Measurements from ENCODE around the gene PLPP1. TPM values are rescaled to one million over a fixed set of nuclear protein-coding genes. Genes with fewer than 3 reads are reported as not detected.
A peak's percentile ranks its signal among the peaks of the same experiment; 100 is the strongest.

PLPP1 gene
- total and polyA plus RNA-seq, 5 donors from 2014 or later = 5.7 to 10.1 (median 8.1) TPM

DNA sequence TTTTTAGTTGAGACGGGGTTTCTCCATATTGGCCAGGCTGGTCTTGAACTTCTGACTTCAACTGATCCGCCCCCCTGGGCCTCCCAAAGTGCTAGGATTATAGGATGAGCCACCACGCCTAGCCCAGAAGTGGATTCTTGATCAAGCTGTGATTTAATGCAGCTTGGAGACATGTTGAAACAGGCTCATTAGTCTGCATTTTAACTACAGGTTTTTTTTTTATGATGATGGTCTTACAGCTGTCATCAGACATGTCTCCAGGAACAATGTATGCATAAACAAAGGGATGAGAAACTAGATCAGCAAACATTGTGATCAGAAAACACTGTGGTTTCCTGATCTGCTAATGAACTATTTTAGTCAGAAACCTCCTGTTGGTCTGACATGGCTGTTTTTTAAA lies 30.0 kb upstream of the PLPP1 start:
- Histone ChIP-seq H3K27ac (ENCODE audit: insufficient read depth, low read length, poor library complexity, severe bottlenecking) (no peak overlapping the region), H3K4me3 (ENCODE audit: low read depth, low read length) (no peak overlapping the region), H3K4me1 (ENCODE audit: control insufficient read depth, insufficient read depth, low read length, poor library complexity, severe bottlenecking) (no peaks in the 10 kb centered on the region), H3K27me3 (ENCODE audit: control insufficient read depth, insufficient read depth, low read length) (no peaks in the 10 kb centered on the region), H3K9me3 (ENCODE audit: control insufficient read depth in 2 of 2, low read length in 2 of 2) (no peaks in the 10 kb centered on the region), H3K36me3 (ENCODE audit: control insufficient read depth, insufficient read depth, low read length) (no peaks in the 10 kb centered on the region)
- Mint-ChIP-seq H3K36me3 (no peaks in the 10 kb centered on the region), H3K4me3 (no peak overlapping the region), H3K4me1 (no peaks in the 10 kb centered on the region), H3K9me3 (no peaks in the 10 kb centered on the region), H3K27ac (no peak overlapping the region), H3K27me3 (no peaks in the 10 kb centered on the region)
- no peak for ATAC-seq (ENCODE audit: low read depth in 2 of 2)
- DNase-seq = peak in 1 of 3 donors; percentile 17

- Histone ChIP-seq H3K27me3 (ENCODE audit: control insufficient read depth, insufficient read depth, low read length) (peaks cover 3% of the 10 kb centered on the region), H3K36me3 (ENCODE audit: control insufficient read depth, insufficient read depth, low read length) (no peaks in the 10 kb centered on the region), H3K9me3 (ENCODE audit: control insufficient read depth in 2 of 2, low read length in 2 of 2) (no peaks in the 10 kb centered on the region), H3K4me1 (ENCODE audit: control insufficient read depth, insufficient read depth, low read length, poor library complexity, severe bottlenecking) (no peaks in the 10 kb centered on the region), H3K4me3 (ENCODE audit: low read depth, low read length) (no peak overlapping the region), H3K27ac (ENCODE audit: insufficient read depth, low read length, poor library complexity, severe bottlenecking) (no peak overlapping the region)
- no peaks in the 10 kb centered on the region for H3K9me3 Mint-ChIP-seq
- H3K27ac Mint-ChIP-seq = no peak overlapping the region
- H3K27me3 Mint-ChIP-seq = peaks cover 4% of the 10 kb centered on the region
- ATAC-seq (ENCODE audit: low read depth in 2 of 2) (no peak), DNase-seq (no peak)
- H3K36me3 Mint-ChIP-seq = no peaks in the 10 kb centered on the region
- H3K4me1 Mint-ChIP-seq = no peaks in the 10 kb centered on the region
- no peak overlapping the region for H3K4me3 Mint-ChIP-seq
Measured at GRCh38 chr5:55558484-55558883, 23.7 kb upstream of the PLPP1 start.

GRCh38 chr5:55557123-55557522 lies 22.4 kb upstream of the PLPP1 start:
- H3K9me3 Mint-ChIP-seq = no peaks in the 10 kb centered on the region
- Histone ChIP-seq H3K4me3 (ENCODE audit: low read depth, low read length) (no peak overlapping the region), H3K27me3 (ENCODE audit: control insufficient read depth, insufficient read depth, low read length) (peaks cover 3% of the 10 kb centered on the region), H3K27ac (ENCODE audit: insufficient read depth, low read length, poor library complexity, severe bottlenecking) (no peak overlapping the region), H3K36me3 (ENCODE audit: control insufficient read depth, insufficient read depth, low read length) (no peaks in the 10 kb centered on the region), H3K4me1 (ENCODE audit: control insufficient read depth, insufficient read depth, low read length, poor library complexity, severe bottlenecking) (no peaks in the 10 kb centered on the region), H3K9me3 (ENCODE audit: control insufficient read depth in 2 of 2, low read length in 2 of 2) (no peaks in the 10 kb centered on the region)
- no peaks in the 10 kb centered on the region for H3K36me3 Mint-ChIP-seq
- H3K4me1 Mint-ChIP-seq = no peaks in the 10 kb centered on the region
- H3K4me3 Mint-ChIP-seq = no peak overlapping the region
- no peak overlapping the region for H3K27ac Mint-ChIP-seq
- peaks cover 4% of the 10 kb centered on the region for H3K27me3 Mint-ChIP-seq
- DNase-seq (no peak), ATAC-seq (ENCODE audit: low read depth in 2 of 2) (no peak)

DNA sequence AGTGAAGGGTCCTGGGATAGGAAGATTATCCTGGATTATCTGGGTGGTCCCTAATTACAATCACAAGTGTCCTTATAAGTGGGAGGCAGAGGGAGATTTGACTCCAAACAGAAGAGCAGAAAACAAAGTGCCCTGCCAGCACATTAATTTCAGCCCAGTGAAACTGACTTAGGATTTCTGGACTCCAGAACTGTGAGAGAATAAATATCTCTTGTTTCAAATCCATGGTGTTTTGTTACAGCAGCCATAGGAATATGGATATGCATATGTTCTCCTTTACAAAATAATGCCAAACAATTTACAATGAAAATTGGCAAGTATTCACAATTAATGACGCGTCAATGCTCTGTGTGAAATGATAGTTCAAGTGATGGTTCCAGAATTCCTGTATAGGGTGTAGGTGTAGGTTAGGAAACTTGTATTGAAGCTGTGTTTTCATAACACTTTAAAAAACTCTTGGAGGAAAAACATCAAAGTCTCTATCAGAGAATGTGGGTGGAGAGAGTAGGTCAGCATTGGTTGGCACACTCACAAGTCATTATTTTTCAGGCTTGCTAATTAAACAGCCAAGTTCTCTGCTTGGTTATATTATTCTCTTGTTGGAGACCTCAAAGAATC lies 19.9 kb upstream of the PLPP1 start:
- peaks cover 8% of the 10 kb centered on the region for H3K27me3 Mint-ChIP-seq
- DNase-seq = no peak
- no peak for ATAC-seq (ENCODE audit: low read depth in 2 of 2)

DNA sequence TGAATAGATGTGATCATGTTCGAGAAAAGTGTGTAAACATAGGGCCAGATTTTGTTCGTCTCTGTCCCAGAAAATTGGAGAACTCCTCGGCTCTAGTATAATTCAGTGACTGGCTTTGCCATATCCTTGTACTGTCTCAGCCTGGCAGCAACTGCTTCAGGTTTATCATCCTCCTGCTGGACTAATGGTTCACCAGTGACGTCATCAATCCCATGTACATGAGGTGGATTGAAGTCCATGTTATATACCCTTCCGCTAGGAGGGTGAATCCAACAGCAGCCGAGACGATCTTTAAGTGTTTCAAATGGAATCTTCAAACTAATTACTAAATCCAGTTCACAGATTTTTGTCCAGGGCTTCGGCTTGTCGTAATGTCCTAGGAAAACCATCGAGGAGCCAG lies 17.1 kb upstream of the PLPP1 start:
- H3K9me3 Mint-ChIP-seq = peaks cover 0 to 2% (median 0%) of the 10 kb centered on the region in 7 donors

More for the DNA sequence above, 19.9 kb upstream of the PLPP1 start:
- Histone ChIP-seq H3K4me3 (ENCODE audit: low read depth, low read length) (no peak overlapping the region), H3K9me3 (ENCODE audit: control insufficient read depth in 2 of 2, low read length in 2 of 2) (no peaks in the 10 kb centered on the region), H3K27me3 (ENCODE audit: control insufficient read depth, insufficient read depth, low read length) (peaks cover 3% of the 10 kb centered on the region), H3K4me1 (ENCODE audit: control insufficient read depth, insufficient read depth, low read length, poor library complexity, severe bottlenecking) (no peaks in the 10 kb centered on the region), H3K36me3 (ENCODE audit: control insufficient read depth, insufficient read depth, low read length) (no peaks in the 10 kb centered on the region), H3K27ac (ENCODE audit: insufficient read depth, low read length, poor library complexity, severe bottlenecking) (no peak overlapping the region)
- Mint-ChIP-seq H3K4me3 (no peak overlapping the region), H3K27ac (no peak overlapping the region), H3K36me3 (no peaks in the 10 kb centered on the region), H3K9me3 (no peaks in the 10 kb centered on the region), H3K4me1 (no peaks in the 10 kb centered on the region)

DNA sequence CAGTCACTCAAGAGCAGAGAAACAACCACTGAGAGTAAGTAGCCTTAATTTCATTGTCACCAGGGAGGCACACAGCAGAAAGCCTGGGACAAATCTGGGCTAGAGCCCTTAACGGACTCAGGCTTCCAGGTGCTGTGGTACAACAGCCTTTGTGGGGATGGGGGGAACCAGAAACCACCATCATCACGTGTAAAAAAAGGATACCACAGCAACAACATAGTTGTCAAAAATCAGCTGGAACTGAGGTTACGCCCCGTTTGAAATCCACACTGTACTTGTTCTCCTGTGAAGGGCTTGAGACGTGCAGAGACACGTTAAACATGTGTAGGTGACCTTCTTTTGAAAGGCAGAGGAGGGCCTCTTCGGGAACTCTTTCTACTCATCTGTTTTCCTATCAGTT lies 16.6 kb upstream of the PLPP1 start:
- Histone ChIP-seq H3K4me1 (ENCODE audit: control insufficient read depth, insufficient read depth, low read length, poor library complexity, severe bottlenecking) (no peaks in the 10 kb centered on the region), H3K9me3 (ENCODE audit: control insufficient read depth in 2 of 2, low read length in 2 of 2) (no peaks in the 10 kb centered on the region), H3K36me3 (ENCODE audit: control insufficient read depth, insufficient read depth, low read length) (no peaks in the 10 kb centered on the region), H3K27ac (ENCODE audit: insufficient read depth, low read length, poor library complexity, severe bottlenecking) (no peak overlapping the region), H3K27me3 (ENCODE audit: control insufficient read depth, insufficient read depth, low read length) (peaks cover 7% of the 10 kb centered on the region), H3K4me3 (ENCODE audit: low read depth, low read length) (no peak overlapping the region)
- DNase-seq (no peak), ATAC-seq (ENCODE audit: low read depth in 2 of 2) (no peak)
- no peak overlapping the region for H3K4me3 Mint-ChIP-seq
- no peaks in the 10 kb centered on the region for H3K4me1 Mint-ChIP-seq
- H3K36me3 Mint-ChIP-seq = no peaks in the 10 kb centered on the region
- H3K9me3 Mint-ChIP-seq = peaks cover 0 to 2% (median 0%) of the 10 kb centered on the region in 7 donors
- peaks cover 33% of the 10 kb centered on the region for H3K27me3 Mint-ChIP-seq
- no peak overlapping the region for H3K27ac Mint-ChIP-seq

More for the DNA sequence above, 17.1 kb upstream of the PLPP1 start:
- H3K36me3 Mint-ChIP-seq = no peaks in the 10 kb centered on the region
- DNase-seq (no peak), ATAC-seq (ENCODE audit: low read depth in 2 of 2) (no peak)
- Histone ChIP-seq H3K27ac (ENCODE audit: insufficient read depth, low read length, poor library complexity, severe bottlenecking) (no peak overlapping the region), H3K4me1 (ENCODE audit: control insufficient read depth, insufficient read depth, low read length, poor library complexity, severe bottlenecking) (no peaks in the 10 kb centered on the region), H3K9me3 (ENCODE audit: control insufficient read depth in 2 of 2, low read length in 2 of 2) (no peaks in the 10 kb centered on the region), H3K4me3 (ENCODE audit: low read depth, low read length) (no peak overlapping the region), H3K36me3 (ENCODE audit: control insufficient read depth, insufficient read depth, low read length) (no peaks in the 10 kb centered on the region), H3K27me3 (ENCODE audit: control insufficient read depth, insufficient read depth, low read length) (peaks cover 7% of the 10 kb centered on the region)
- no peaks in the 10 kb centered on the region for H3K4me1 Mint-ChIP-seq
- no peak overlapping the region for H3K4me3 Mint-ChIP-seq
- H3K27ac Mint-ChIP-seq = no peak overlapping the region
- H3K27me3 Mint-ChIP-seq = peaks cover 31% of the 10 kb centered on the region

DNA sequence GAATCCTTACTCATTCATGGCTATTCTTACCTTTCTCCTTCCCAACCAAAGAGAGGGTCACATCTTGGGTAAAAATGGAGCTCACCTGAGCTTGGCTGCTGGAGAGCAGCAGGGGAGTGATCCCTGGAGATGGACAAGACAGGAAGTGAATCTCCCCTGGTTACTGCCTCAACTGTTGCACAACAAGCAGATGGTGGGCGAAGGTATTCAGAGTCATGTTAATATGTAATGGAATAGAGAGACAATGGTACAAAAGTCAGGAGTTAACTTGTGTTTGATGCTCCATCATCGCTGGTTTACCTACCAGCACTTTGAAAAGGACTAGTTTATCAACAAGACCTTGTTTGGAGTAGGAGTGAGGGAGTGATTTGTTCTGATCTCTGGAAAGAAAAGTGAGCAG lies 13.0 kb upstream of the PLPP1 start:
- peaks cover 7% of the 10 kb centered on the region for H3K27me3 ChIP-seq (ENCODE audit: control insufficient read depth, insufficient read depth, low read length)
- no peaks in the 10 kb centered on the region for H3K36me3 ChIP-seq (ENCODE audit: control insufficient read depth, insufficient read depth, low read length)
- Mint-ChIP-seq H3K9me3 (peaks cover 0 to 2% (median 0%) of the 10 kb centered on the region in 7 donors), H3K4me3 (no peak overlapping the region), H3K4me1 (peaks cover 0 to 2% (median 0%) of the 10 kb centered on the region in 4 donors), H3K27ac (no peak overlapping the region), H3K27me3 (peaks cover 29% of the 10 kb centered on the region), H3K36me3 (no peaks in the 10 kb centered on the region)
- no peaks in the 10 kb centered on the region for H3K9me3 ChIP-seq (ENCODE audit: control insufficient read depth in 2 of 2, low read length in 2 of 2)
- no peaks in the 10 kb centered on the region for H3K4me1 ChIP-seq (ENCODE audit: control insufficient read depth, insufficient read depth, low read length, poor library complexity, severe bottlenecking)
- no peak overlapping the region for H3K27ac ChIP-seq (ENCODE audit: insufficient read depth, low read length, poor library complexity, severe bottlenecking)
- DNase-seq = no peak
- H3K4me3 ChIP-seq (ENCODE audit: low read depth, low read length) = no peak overlapping the region
- no peak for ATAC-seq (ENCODE audit: low read depth in 2 of 2)

GRCh38 chr5:55546947-55547346 lies 12.2 kb upstream of the PLPP1 start:
- H3K27ac Mint-ChIP-seq = no peak overlapping the region

More at GRCh38 chr5:55546947-55547346, 12.2 kb upstream of the PLPP1 start:
- Mint-ChIP-seq H3K36me3 (no peaks in the 10 kb centered on the region), H3K27me3 (peaks cover 29% of the 10 kb centered on the region), H3K9me3 (peaks cover 0 to 2% (median 0%) of the 10 kb centered on the region in 7 donors), H3K4me1 (peaks cover 0 to 2% (median under 1%) of the 10 kb centered on the region in 4 donors), H3K4me3 (no peak overlapping the region)
- H3K27me3 ChIP-seq (ENCODE audit: control insufficient read depth, insufficient read depth, low read length) = peaks cover 7% of the 10 kb centered on the region
- H3K4me3 ChIP-seq (ENCODE audit: low read depth, low read length) = no peak overlapping the region
- H3K27ac ChIP-seq (ENCODE audit: insufficient read depth, low read length, poor library complexity, severe bottlenecking) = no peak overlapping the region
- DNase-seq = no peak
- no peaks in the 10 kb centered on the region for H3K36me3 ChIP-seq (ENCODE audit: control insufficient read depth, insufficient read depth, low read length)
- no peak for ATAC-seq (ENCODE audit: low read depth in 2 of 2)
- H3K9me3 ChIP-seq (ENCODE audit: control insufficient read depth in 2 of 2, low read length in 2 of 2) = no peaks in the 10 kb centered on the region
- H3K4me1 ChIP-seq (ENCODE audit: control insufficient read depth, insufficient read depth, low read length, poor library complexity, severe bottlenecking) = no peaks in the 10 kb centered on the region
